ENCODE results near the gene GNGT2. TPM values are rescaled to one million over a fixed set of nuclear protein-coding genes. Genes with fewer than 3 reads are reported as not detected.

GNGT2 gene
- total and polyA plus RNA-seq, 4 experiments from 2014 or later, result 2.9 to 8.2 (median 5.1) TPM

GRCh38 chr17:49170216-49170615 lies 40.2 kb downstream of the GNGT2 start:
- Mint-ChIP-seq H3K36me3 (peaks cover 7 to 11% of the 10 kb centered on the region in 2 donors), H3K4me3 (no peak overlapping the region), H3K4me1 (no peaks in the 10 kb centered on the region), H3K27ac (no peak overlapping the region), H3K9me3 (peaks cover 7 to 40% (median 21%) of the 10 kb centered on the region in 8 donors), H3K27me3 (peaks cover 50 to 62% of the 10 kb centered on the region in 2 donors)
- POLR2A ChIA-PET (ENCODE audit: partially characterized antibody), result no interaction called here
- intact Hi-C loops (cut with micrococcal nuclease), result no loop called here
- DNase-seq, result no peak
- CTCF ChIA-PET (ENCODE audit: partially characterized antibody), result interaction anchor here (1.9 kb wide), 1 partner anchor 10 kb away, joined by 15 read pairs; no protein-coding TSS in a partner anchor
- Histone ChIP-seq H3K9me3 (ENCODE audit: control insufficient read depth in 1 of 2, low read length in 2 of 2) (peaks cover 0 to 2% of the 10 kb centered on the region in 2 donors), H3K27me3 (ENCODE audit: insufficient read depth, low read length) (peaks cover 11% of the 10 kb centered on the region), H3K4me3 (ENCODE audit: low read length in 2 of 2) (no peak overlapping the region), H3K27ac (ENCODE audit: low read depth, low read length) (no peak overlapping the region), H3K36me3 (ENCODE audit: insufficient read depth, low read length) (no peaks in the 10 kb centered on the region), H3K4me1 (ENCODE audit: insufficient read depth, low read length) (no peaks in the 10 kb centered on the region)

GRCh38 chr17:49168706-49169105 lies 41.7 kb downstream of the GNGT2 start:
- Histone ChIP-seq H3K4me1 (ENCODE audit: insufficient read depth, low read length) (no peaks in the 10 kb centered on the region), H3K4me3 (ENCODE audit: low read length in 2 of 2) (no peak overlapping the region), H3K9me3 (ENCODE audit: control insufficient read depth in 1 of 2, low read length in 2 of 2) (no peaks in the 10 kb centered on the region), H3K27ac (ENCODE audit: low read depth, low read length) (no peak overlapping the region), H3K36me3 (ENCODE audit: insufficient read depth, low read length) (no peaks in the 10 kb centered on the region), H3K27me3 (ENCODE audit: insufficient read depth, low read length) (peaks cover 11% of the 10 kb centered on the region)
- Mint-ChIP-seq H3K4me3 (no peak overlapping the region), H3K36me3 (peaks cover 1 to 3% of the 10 kb centered on the region in 2 donors), H3K27ac (no peak overlapping the region), H3K9me3 (peaks cover 3 to 25% (median 10%) of the 10 kb centered on the region in 8 donors), H3K4me1 (no peaks in the 10 kb centered on the region), H3K27me3 (peaks cover 43 to 56% of the 10 kb centered on the region in 2 donors)
- ChIA-PET CTCF (ENCODE audit: partially characterized antibody) (interaction anchor here (1.1 to 1.5 kb wide), 2 partner anchors 11 to 56 kb away, joined by 3 to 4 read pairs; no protein-coding TSS in a partner anchor), POLR2A (ENCODE audit: partially characterized antibody) (no interaction called here)
- DNase-seq, result no peak
- intact Hi-C loops (cut with micrococcal nuclease), result no loop called here

- ChIA-PET CTCF (ENCODE audit: partially characterized antibody) (no interaction called here), POLR2A (ENCODE audit: partially characterized antibody) (no interaction called here)
- Histone ChIP-seq H3K27me3 (ENCODE audit: insufficient read depth, low read length) (peaks cover 11% of the 10 kb centered on the region), H3K9me3 (ENCODE audit: control insufficient read depth in 1 of 2, low read length in 2 of 2) (no peaks in the 10 kb centered on the region), H3K4me3 (ENCODE audit: low read length in 2 of 2) (no peak overlapping the region), H3K4me1 (ENCODE audit: insufficient read depth, low read length) (no peaks in the 10 kb centered on the region), H3K27ac (ENCODE audit: low read depth, low read length) (no peak overlapping the region), H3K36me3 (ENCODE audit: insufficient read depth, low read length) (no peaks in the 10 kb centered on the region)
- no peak for DNase-seq
- Mint-ChIP-seq H3K4me1 (no peaks in the 10 kb centered on the region), H3K9me3 (peaks cover 0 to 2% (median 0%) of the 10 kb centered on the region in 8 donors), H3K27ac (no peak overlapping the region), H3K4me3 (no peak overlapping the region), H3K27me3 (peaks cover 31 to 36% of the 10 kb centered on the region in 2 donors), H3K36me3 (no peaks in the 10 kb centered on the region)
- intact Hi-C loops (cut with micrococcal nuclease), result no loop called here
These were observed 45.2 kb downstream of the GNGT2 start for GRCh38 chr17:49165143-49165542.

GRCh38 chr17:49162866-49163265 lies 47.5 kb downstream of the GNGT2 start:
- Mint-ChIP-seq H3K4me1 (no peaks in the 10 kb centered on the region), H3K4me3 (no peak overlapping the region), H3K27me3 (peaks cover 18 to 34% of the 10 kb centered on the region in 2 donors), H3K27ac (no peak overlapping the region), H3K36me3 (no peaks in the 10 kb centered on the region), H3K9me3 (no peaks in the 10 kb centered on the region)
- H3K27ac ChIP-seq (ENCODE audit: low read depth, low read length), result no peak overlapping the region
- no peaks in the 10 kb centered on the region for H3K4me1 ChIP-seq (ENCODE audit: insufficient read depth, low read length)
- POLR2A ChIA-PET (ENCODE audit: partially characterized antibody), result no interaction called here
- intact Hi-C loops (cut with micrococcal nuclease), result no loop called here
- no peak overlapping the region for H3K4me3 ChIP-seq (ENCODE audit: low read length in 2 of 2)
- CTCF ChIA-PET (ENCODE audit: partially characterized antibody), result interaction anchor here (1.3 kb wide), 1 partner anchor 18 kb away, joined by 3 read pairs; no protein-coding TSS in a partner anchor
- H3K27me3 ChIP-seq (ENCODE audit: insufficient read depth, low read length), result peaks cover 4% of the 10 kb centered on the region
- H3K9me3 ChIP-seq (ENCODE audit: control insufficient read depth in 1 of 2, low read length in 2 of 2), result no peaks in the 10 kb centered on the region
- H3K36me3 ChIP-seq (ENCODE audit: insufficient read depth, low read length), result no peaks in the 10 kb centered on the region
- no peak for DNase-seq

DNA sequence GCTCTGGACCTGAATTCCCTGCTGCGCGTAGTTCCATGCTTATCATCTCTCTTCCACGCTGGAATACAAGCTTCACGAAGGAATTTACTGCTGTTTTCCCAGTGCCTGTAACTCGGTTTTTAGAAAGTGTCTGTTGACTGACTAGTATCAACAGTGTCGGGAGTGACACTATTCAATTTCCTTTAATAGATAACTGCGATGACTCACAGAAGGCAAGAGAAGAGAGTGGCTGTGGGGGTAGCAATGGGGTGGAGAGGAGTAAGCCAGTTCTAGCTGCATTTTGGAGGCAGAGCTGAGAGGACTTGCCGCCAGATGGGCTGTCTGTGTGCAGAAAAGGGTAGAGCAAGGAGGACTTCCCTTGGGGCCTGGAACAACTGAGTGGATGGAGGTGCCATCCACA lies 52.6 kb downstream of the GNGT2 start:
- H3K4me1 Mint-ChIP-seq, result no peaks in the 10 kb centered on the region
- intact Hi-C loops (cut with micrococcal nuclease), result no loop called here
- DNase-seq, result no peak

DNA sequence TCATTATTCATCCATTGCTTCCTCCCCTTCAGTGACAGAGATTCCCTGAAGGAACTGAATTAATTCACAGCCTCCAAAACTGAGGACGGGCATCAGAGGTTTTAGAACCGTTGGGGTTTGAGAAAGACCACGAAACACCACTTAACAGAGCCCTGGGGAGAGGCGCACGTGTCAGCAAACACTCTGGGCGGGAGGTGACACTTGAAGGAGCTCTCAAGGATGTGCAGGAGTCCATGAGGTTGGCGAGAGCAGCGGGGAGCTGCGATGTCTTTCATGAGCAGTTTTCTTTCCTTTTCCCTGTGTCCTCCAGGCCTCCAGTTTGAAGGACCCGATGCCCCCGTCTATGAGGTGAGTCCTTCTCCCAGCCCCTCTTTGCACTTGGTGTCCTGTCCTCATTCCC lies 54.1 kb downstream of the GNGT2 start:
- Histone ChIP-seq H3K36me3 (ENCODE audit: insufficient read depth, low read length) (no peaks in the 10 kb centered on the region), H3K4me1 (ENCODE audit: insufficient read depth, low read length) (no peaks in the 10 kb centered on the region), H3K27me3 (ENCODE audit: insufficient read depth, low read length) (peaks cover 4% of the 10 kb centered on the region), H3K4me3 (ENCODE audit: low read length in 2 of 2) (no peak overlapping the region), H3K9me3 (ENCODE audit: control insufficient read depth in 1 of 2, low read length in 2 of 2) (no peaks in the 10 kb centered on the region), H3K27ac (ENCODE audit: low read depth, low read length) (no peak overlapping the region)
- no peak overlapping the region for H3K27ac Mint-ChIP-seq
- no peaks in the 10 kb centered on the region for H3K9me3 Mint-ChIP-seq
- intact Hi-C loops (cut with micrococcal nuclease), result no loop called here
- no peaks in the 10 kb centered on the region for H3K36me3 Mint-ChIP-seq
- ChIA-PET CTCF (ENCODE audit: partially characterized antibody) (no interaction called here), POLR2A (ENCODE audit: partially characterized antibody) (no interaction called here)
- DNase-seq, result no peak
- peaks cover 19 to 37% of the 10 kb centered on the region in 2 donors for H3K27me3 Mint-ChIP-seq
- no peaks in the 10 kb centered on the region for H3K4me1 Mint-ChIP-seq
- no peak overlapping the region for H3K4me3 Mint-ChIP-seq

More for the DNA sequence above, 52.6 kb downstream of the GNGT2 start:
- CTCF ChIA-PET (ENCODE audit: partially characterized antibody), result no interaction called here
- peaks cover 4% of the 10 kb centered on the region for H3K27me3 ChIP-seq (ENCODE audit: insufficient read depth, low read length)
- Mint-ChIP-seq H3K36me3 (no peaks in the 10 kb centered on the region), H3K4me3 (no peak overlapping the region), H3K27ac (no peak overlapping the region), H3K9me3 (no peaks in the 10 kb centered on the region), H3K27me3 (peaks cover 19 to 37% of the 10 kb centered on the region in 2 donors)
- H3K4me3 ChIP-seq (ENCODE audit: low read length in 2 of 2), result no peak overlapping the region
- POLR2A ChIA-PET (ENCODE audit: partially characterized antibody), result no interaction called here
- no peaks in the 10 kb centered on the region for H3K9me3 ChIP-seq (ENCODE audit: control insufficient read depth in 1 of 2, low read length in 2 of 2)
- no peak overlapping the region for H3K27ac ChIP-seq (ENCODE audit: low read depth, low read length)
- no peaks in the 10 kb centered on the region for H3K36me3 ChIP-seq (ENCODE audit: insufficient read depth, low read length)
- no peaks in the 10 kb centered on the region for H3K4me1 ChIP-seq (ENCODE audit: insufficient read depth, low read length)

Other genes with a start within 250 kb of the GNGT2 start
- gene GIP, start 242.0 kb downstream of the GNGT2 start, total RNA-seq, result not detected
- not detected for gene GIP, start 242.0 kb downstream of the GNGT2 start, polyA plus RNA-seq
- not detected for gene IGF2BP1, start 213.2 kb downstream of the GNGT2 start, total RNA-seq
- gene IGF2BP1, start 213.2 kb downstream of the GNGT2 start, polyA plus RNA-seq, result not detected
- under 1 TPM; 0.06 TPM for gene B4GALNT2, start 77.8 kb downstream of the GNGT2 start, total RNA-seq
- gene B4GALNT2, start 77.8 kb downstream of the GNGT2 start, polyA plus RNA-seq, result not detected
- 10 to 100 TPM in 1 of 2 experiments, 1 to 10 TPM in 1; 9.5 to 11.5 TPM for gene ABI3, start 133 bp upstream of the GNGT2 start, total RNA-seq
- 10 to 100 TPM; 14.3 to 24.5 TPM for gene ABI3, start 133 bp upstream of the GNGT2 start, polyA plus RNA-seq
- gene PHOSPHO1, start 20.2 kb upstream of the GNGT2 start, total RNA-seq, result not detected
- gene PHOSPHO1, start 20.2 kb upstream of the GNGT2 start, polyA plus RNA-seq, result under 1 TPM; 0.10 to 0.29 TPM
- 10 to 100 TPM; 64.2 to 68.6 TPM for gene ZNF652, start 151.7 kb upstream of the GNGT2 start, total RNA-seq
- gene ZNF652, start 151.7 kb upstream of the GNGT2 start, polyA plus RNA-seq, result 10 to 100 TPM; 13.1 to 28.4 TPM
- gene PHB1, start 204.3 kb upstream of the GNGT2 start, total RNA-seq, result 10 to 100 TPM; 62.0 to 64.2 TPM
- gene PHB1, start 204.3 kb upstream of the GNGT2 start, polyA plus RNA-seq, result 100 to 1,000 TPM; 153 to 202 TPM